ENCODE measurements around the gene MEOX2.

Gene MEOX2

GRCh38 chr7:15686295-15686956, at the start of gene MEOX2:
TSS of gene MEOX2 (minus strand) at chr7:15686683. CDS start at chr7:15686402, 281 bp downstream.
- DNase-seq = no peak

- DNase-seq = no peak
These were observed 43.3 kb upstream of the MEOX2 start for GRCh38 chr7:15729746-15730145.

DNA sequence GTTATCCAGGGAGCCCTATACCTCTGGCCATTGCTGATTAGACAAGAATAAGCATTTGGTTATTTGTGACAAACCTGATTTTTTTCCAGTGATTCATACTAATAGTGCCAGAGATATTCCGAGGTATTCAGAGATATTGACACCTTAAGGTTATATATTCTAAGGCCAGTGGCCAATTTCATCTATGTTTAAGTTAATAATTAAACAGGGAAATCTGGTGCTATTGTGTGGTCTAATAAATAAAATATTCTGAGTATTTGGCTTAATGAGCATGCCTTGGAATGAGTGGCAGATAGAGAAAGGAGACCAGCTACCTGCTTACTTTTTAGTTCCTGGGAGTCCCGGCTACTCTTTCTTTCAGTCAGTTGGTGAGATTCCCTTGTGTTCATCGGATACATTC, 38.6 kb upstream of the MEOX2 start:
- no peak for DNase-seq

- DNase-seq = no peak
These were observed 37.4 kb upstream of the MEOX2 start for GRCh38 chr7:15723841-15724240.

GRCh38 chr7:15720849-15721471, 34.5 kb upstream of the MEOX2 start:
- peak; percentile 14 to 18 for DNase-seq

- DNase-seq = no peak
These were observed 32.8 kb upstream of the MEOX2 start for GRCh38 chr7:15719311-15719710.

GRCh38 chr7:15715435-15715834, 29.0 kb upstream of the MEOX2 start:
- no peak for DNase-seq

DNA sequence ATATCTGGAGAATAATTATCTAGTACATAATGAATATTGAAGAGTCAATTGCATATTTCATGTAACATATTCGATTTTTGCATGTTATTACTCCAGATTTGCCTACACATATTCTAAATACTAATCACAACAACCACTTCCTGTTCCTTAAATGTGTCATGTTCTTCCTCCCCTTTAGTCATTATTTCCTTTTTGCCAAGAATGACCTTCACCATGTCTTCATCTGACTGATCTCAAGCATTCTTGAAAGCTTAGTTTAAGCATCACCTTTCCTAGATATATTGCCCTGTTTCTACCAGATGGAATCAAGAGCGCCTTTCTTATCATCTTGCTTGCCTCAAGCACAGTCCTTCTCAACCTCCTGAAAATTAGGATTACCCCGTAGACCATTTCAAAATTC, 23.5 kb upstream of the MEOX2 start:
- DNase-seq = no peak

DNA sequence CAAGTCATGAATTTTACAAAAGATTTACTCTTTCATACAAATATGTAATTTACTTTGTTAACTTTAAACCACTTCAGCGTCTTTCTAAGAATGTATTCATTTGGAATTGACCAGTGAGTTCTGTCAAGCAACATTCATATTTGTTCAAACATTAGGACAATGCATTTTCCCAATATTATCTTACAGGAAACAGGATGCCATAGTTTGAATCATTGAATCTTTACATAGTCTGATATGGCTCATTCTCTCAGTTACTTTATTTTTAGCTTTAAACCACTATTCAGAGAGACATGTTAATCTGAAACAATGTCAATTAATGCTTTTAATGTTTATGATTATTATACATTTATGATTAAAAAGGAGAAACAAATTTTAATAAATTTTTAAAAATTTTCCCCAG, 21.1 kb upstream of the MEOX2 start:
- no peak for DNase-seq

DNA sequence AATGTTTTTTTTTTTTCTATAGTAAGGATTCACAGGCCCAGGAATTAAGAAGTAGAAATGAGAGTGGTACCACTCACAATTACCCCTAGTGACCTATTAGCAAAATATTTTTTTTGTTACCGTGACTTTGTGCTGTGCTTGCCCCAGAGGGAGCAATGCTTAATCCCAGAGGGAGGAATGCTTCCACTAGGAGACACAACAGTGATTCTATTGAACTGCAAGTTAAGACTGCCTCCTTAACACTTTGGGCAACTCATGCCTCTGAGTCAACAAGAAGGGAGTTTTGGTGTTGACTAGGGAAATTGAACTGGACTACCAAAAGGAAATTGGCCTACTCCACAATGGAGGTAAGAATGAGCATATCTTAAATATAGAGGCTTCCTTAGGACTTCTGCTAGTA, 17.2 kb upstream of the MEOX2 start:
- DNase-seq = no peak

DNA sequence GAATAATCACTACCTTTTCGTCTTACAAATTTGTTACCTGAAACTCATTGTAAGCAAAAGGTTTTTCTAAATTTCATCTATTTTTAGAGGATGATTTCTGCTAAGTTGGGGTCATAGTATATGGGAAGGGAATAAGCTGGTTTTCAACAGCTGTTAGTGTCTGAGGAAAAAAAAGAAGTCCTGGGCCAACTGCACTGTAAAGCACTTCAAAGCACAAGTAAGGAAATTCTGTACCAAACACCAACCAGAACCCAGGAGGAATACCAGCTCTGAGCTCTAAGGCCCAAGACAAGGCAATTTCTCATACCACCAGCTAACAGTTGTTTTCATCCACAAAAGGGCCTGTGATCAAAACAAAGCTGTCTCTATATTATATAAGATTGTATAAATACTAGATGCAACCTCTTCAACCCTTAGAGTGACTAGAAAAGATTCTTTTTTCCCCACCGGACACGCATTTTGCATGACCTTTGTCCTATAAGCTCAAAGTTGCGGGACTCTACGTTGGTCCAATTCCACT, 6.1 kb upstream of the MEOX2 start:
- no peak for DNase-seq

GRCh38 chr7:15688911-15689310, 2.4 kb upstream of the MEOX2 start:
- DNase-seq = no peak

GRCh38 chr7:15688279-15688626, 1.8 kb upstream of the MEOX2 start:
- DNase-seq = no peak

DNA sequence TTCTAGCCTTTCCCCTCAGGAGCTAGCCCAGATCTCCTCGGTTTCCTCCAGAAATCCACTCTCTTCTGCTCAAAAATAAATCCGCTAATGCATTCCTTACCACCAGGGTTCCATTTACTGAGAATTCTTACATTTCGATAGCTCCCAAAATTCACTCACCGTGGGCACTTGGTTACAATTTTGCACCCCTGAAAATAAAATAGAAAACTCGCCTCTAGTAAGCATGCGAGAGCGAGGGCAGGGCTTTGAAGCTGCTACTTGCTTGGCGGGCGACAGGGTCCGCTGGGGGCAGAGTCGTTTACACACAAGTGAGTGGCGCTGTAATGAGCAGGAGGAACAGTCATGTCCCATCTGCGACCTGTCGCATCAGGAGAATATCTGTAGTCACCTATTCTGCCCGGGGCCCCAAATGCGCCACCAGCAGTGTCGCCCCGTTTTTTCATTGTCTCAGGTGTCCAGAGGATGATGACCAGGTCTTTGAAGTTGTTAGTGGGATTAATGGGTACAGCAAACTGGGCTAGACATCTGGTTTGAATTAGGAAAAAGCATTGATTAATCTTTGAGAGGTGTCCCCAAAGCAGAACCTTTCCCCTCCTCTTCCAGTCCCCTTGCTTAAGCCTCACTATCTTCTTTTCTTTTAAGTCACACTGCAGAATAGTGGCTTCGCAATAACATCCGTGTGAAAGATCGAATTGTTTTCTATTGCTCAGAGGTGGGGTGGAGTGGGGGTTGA, 1.2 kb upstream of the MEOX2 start:
- DNase-seq = no peak

DNA sequence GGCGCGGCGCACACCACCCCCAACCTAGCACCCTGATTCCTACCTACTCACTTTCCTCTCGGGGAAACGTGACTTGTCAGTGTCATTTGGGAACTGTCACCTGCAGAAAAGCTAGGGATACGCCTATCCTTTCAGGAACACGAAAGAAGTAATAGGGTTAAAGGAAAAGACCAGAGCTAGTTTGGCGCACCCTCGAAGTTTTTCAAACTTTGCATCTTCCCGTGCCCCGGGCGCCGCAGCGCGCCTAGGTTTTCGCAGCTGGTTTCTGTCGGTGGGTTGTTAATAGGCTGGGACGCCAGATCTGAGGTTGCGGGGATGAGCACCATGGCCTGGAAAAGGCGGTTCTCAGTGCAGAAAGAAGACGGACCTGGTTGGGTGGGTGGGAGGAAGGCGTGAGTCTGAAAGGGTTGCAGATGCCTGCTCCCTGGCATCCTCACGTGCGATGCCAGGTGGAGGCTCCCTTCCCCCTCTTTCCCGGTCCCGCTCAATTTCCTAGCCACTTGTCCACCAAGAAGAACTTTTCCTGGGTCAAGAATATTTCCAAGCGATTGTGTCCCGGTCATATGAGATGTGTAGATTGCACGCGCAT, 568 bp upstream of the MEOX2 start:
- DNase-seq = no peak

DNA sequence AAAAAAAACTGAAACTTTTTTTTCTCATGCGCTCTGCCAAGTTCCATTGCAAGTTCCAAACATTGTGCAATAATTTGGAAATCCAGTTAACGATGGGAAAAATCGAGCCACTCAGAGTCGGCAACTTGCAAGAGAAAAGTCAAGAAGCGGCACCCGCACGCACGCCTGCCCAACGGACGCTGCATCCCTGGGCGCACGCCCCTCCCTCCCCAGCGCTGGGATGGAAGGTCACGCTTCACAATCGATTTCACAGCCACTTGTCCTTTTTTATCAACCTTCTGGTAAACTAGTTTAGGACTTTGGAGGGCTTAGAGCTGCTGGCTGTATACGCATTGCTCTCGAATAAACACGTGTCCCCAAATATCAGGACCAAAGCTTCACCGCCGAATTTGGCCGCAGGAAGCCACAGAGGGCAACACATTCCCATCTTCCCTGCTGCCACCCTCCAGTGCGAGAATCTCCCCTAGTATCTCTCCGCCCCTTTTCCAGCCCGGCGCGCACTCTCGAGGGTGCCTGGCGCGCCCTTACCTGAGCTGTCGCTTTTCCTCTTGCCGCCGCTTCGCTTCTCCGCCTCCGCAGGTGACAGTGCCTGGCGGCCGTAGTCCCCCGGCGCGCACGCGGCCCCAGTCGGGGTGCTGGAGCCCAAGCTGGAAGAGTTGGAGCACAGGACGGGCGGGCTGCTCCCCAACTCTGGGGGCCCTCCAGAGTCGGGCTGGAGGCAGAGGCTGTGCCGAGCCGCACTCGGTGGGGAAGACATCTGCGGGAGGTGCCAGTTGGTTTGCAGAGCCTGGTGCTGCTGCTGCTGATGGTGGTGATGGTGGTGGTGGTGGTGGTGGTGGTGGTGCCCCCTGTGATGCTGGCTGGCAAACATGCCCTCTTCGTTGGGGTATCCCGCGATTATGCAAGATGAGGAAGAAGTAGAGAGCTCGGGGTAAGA, 857 bp downstream of the MEOX2 start:
- DNase-seq = no peak

GRCh38 chr7:15684871-15685270, 1.6 kb downstream of the MEOX2 start:
- no peak for DNase-seq

- no peak for DNase-seq
These were observed 2.2 kb downstream of the MEOX2 start for GRCh38 chr7:15684111-15684800.

- no peak for DNase-seq
These were observed 3.7 kb downstream of the MEOX2 start for GRCh38 chr7:15682751-15683245.

- no peak for DNase-seq
These were observed 4.4 kb downstream of the MEOX2 start for GRCh38 chr7:15682111-15682510.

- no peak for DNase-seq
These were observed 4.9 kb downstream of the MEOX2 start for GRCh38 chr7:15681631-15682030.

- no peak for DNase-seq
These were observed 5.3 kb downstream of the MEOX2 start for GRCh38 chr7:15681186-15681585.

All from AML-193 (cell line).